Measurements from ENCODE around the gene STARD10. TPM values are rescaled to one million over a fixed set of nuclear protein-coding genes. Genes with fewer than 3 reads are reported as not detected.

Gene STARD10
- total and polyA plus RNA-seq, 2 of the 8 experiments (the other 6 are each of a cell fraction or from before 2014, with no cell fraction given): 23.7 to 35.7 TPM

GRCh38 chr11:72808331-72808798 lies 14.5 kb upstream of the STARD10 start:
- H3K56ac ChIP-seq (replicated peaks; ENCODE audit: insufficient read length, low read depth, low read length): no peak overlapping the region
- no peak overlapping the region for H2AK5ac ChIP-seq (ENCODE audit: low read depth, low read length)
- no peak overlapping the region for H3K4me3 ChIP-seq (ENCODE audit: extremely low read depth in 1 of 4, insufficient read depth in 2 of 4, low read depth in 3 of 4, low read length in 4 of 4)
- CTCF ChIA-PET (ENCODE audit: partially characterized antibody): interaction anchor here (1.0 to 5.7 kb wide), 3 partner anchors 14 to 83 kb away, joined by 4 to 51 read pairs (median 8); partner anchors contain the start of gene STARD10
- H3K23me2 ChIP-seq (ENCODE audit: low read depth, low read length): peaks cover 3% of the 10 kb centered on the region; the same call in 1 of the 2 replicates
- WGBS, 2 experiments (ENCODE audit: extremely low coverage in 1 of 2, insufficient coverage in 1 of 2, insufficient read length in 1 of 2, insufficient replicate concordance in 2 of 2, low coverage in 1 of 2, low lambda C conversion rate in 2 of 2, missing lambda C conversion rate in 1 of 2): 92% methylated on average over 4 of the region's 4 CpGs; no CpG with 5 or more reads in 1 of the 2 experiments
- TF ChIP-seq NRF1 (IDR thresholded peaks at IDR 0.05; ENCODE audit: low read depth, low read length) (no peak), POU5F1 (IDR thresholded peaks at IDR 0.05; ENCODE audit: low read depth, low read length) (no peak), SAP30 (IDR thresholded peaks at IDR 0.05; ENCODE audit: insufficient read depth, insufficient replicate concordance, low read length) (no peak), CEBPB (IDR thresholded peaks at IDR 0.05; ENCODE audit: low read depth, low read length) (no peak), CBX8 (IDR thresholded peaks at IDR 0.05; ENCODE audit: borderline replicate concordance, low read depth, low read length) (no peak), BACH1 (IDR thresholded peaks at IDR 0.05; ENCODE audit: low read length) (no peak), BRCA1 (IDR thresholded peaks at IDR 0.05; ENCODE audit: low read depth, low read length) (no peak), KDM1A (IDR thresholded peaks at IDR 0.05; ENCODE audit: borderline replicate concordance, low read length) (no peak), RNF2 (IDR thresholded peaks at IDR 0.05; ENCODE audit: borderline replicate concordance, low read depth, low read length, missing control alignments, poor library complexity, severe bottlenecking) (no peak)
- H3K9ac ChIP-seq (replicated peaks in 1 of 4; ENCODE audit: extremely low read depth in 1 of 4, low read depth in 3 of 4, low read length in 3 of 4): no peak overlapping the region
- no peak overlapping the region for H3K4me2 ChIP-seq (ENCODE audit: insufficient read depth in 1 of 2, low read depth in 2 of 2, low read length in 2 of 2)
- H3K79me1 ChIP-seq (ENCODE audit: low read depth, low read length): no peaks in the 10 kb centered on the region
- no peak overlapping the region for H3K18ac ChIP-seq (ENCODE audit: extremely low read depth, low read length)
- no peak overlapping the region for H3K14ac ChIP-seq (ENCODE audit: insufficient read length)
- no peak for FAIRE-seq
- H4K5ac ChIP-seq (ENCODE audit: insufficient read length, low read depth, low read length): no peak overlapping the region
- H3K79me2 ChIP-seq (ENCODE audit: control insufficient read depth in 1 of 2, insufficient read depth in 2 of 2, low read length in 2 of 2): peaks cover 0 to 2% of the 10 kb centered on the region in 2 experiments; a peak in 1 of 4 replicates
- no peak overlapping the region for H2AFZ ChIP-seq (ENCODE audit: low read length)
- no peak overlapping the region for H2BK20ac ChIP-seq (ENCODE audit: low read length)
- peaks cover 0 to 6% of the 10 kb centered on the region in 2 experiments for H4K20me1 ChIP-seq (replicated peaks in 1 of 2; ENCODE audit: control insufficient read depth in 1 of 2, insufficient read depth in 2 of 2, low read length in 2 of 2)
- peaks cover 0 to 8% (median 4%) of the 10 kb centered on the region in 4 experiments; a peak in 5 of 7 replicates for H3K4me1 ChIP-seq (replicated peaks in 1 of 4; ENCODE audit: control insufficient read depth in 3 of 4, insufficient read depth in 4 of 4, low read length in 3 of 4)
- DNase-seq (ENCODE audit: low read depth in 1 of 2, low spot score in 2 of 2): no peak
- no peak overlapping the region for H2BK5ac ChIP-seq (ENCODE audit: low read depth, low read length)
- H3K4ac ChIP-seq (replicated peaks; ENCODE audit: insufficient read length, low read depth, low read length): no peak overlapping the region
- H3K27ac ChIP-seq (ENCODE audit: low read depth, low read length): no peak overlapping the region
- POLR2A ChIA-PET (ENCODE audit: partially characterized antibody): interaction anchor here (1.0 to 1.2 kb wide), 2 partner anchors 10 to 15 kb away, joined by 4 read pairs; partner anchors contain the start of gene STARD10
- no peak overlapping the region for H4K8ac ChIP-seq (ENCODE audit: extremely low read depth, insufficient read depth, low read length)
- no peaks in the 10 kb centered on the region for H3K9me3 ChIP-seq (ENCODE audit: insufficient read depth in 2 of 2, low read depth in 1 of 2, low read length in 1 of 2)
- no peak overlapping the region for H3K23ac ChIP-seq (ENCODE audit: insufficient read length)
- H4K91ac ChIP-seq (replicated peaks; ENCODE audit: insufficient read length, low read length): no peak overlapping the region
- H3K27me3 ChIP-seq (replicated peaks in 1 of 4; ENCODE audit: control insufficient read depth in 3 of 4, extremely low read depth in 1 of 4, insufficient read depth in 3 of 4, low read length in 3 of 4): peaks cover 0 to 4% (median 2%) of the 10 kb centered on the region in 4 experiments; a peak in 3 of 7 replicates
- H3K36me3 ChIP-seq (ENCODE audit: control insufficient read depth in 2 of 4, insufficient read depth in 4 of 4, low read length in 3 of 4): peaks cover 0 to 3% (median 0%) of the 10 kb centered on the region in 4 experiments; a peak in 1 of 8 replicates
- H2BK15ac ChIP-seq (ENCODE audit: low read length): no peak overlapping the region
- H2BK120ac ChIP-seq (replicated peaks; ENCODE audit: low read depth, low read length): no peak overlapping the region
- H2BK12ac ChIP-seq (ENCODE audit: low read depth, low read length): no peak overlapping the region

Data from H1 (cell line).